Measurements from ENCODE around the gene DUSP6. TPM values are rescaled to one million over a fixed set of nuclear protein-coding genes. Genes with fewer than 3 reads are reported as not detected.

DUSP6 gene
- total and polyA plus RNA-seq, 2 of the 13 experiments (the other 11 are each of a cell fraction or from before 2014, with no cell fraction given), result 40.9 to 161 TPM

- TF ChIP-seq, protein P1, sequence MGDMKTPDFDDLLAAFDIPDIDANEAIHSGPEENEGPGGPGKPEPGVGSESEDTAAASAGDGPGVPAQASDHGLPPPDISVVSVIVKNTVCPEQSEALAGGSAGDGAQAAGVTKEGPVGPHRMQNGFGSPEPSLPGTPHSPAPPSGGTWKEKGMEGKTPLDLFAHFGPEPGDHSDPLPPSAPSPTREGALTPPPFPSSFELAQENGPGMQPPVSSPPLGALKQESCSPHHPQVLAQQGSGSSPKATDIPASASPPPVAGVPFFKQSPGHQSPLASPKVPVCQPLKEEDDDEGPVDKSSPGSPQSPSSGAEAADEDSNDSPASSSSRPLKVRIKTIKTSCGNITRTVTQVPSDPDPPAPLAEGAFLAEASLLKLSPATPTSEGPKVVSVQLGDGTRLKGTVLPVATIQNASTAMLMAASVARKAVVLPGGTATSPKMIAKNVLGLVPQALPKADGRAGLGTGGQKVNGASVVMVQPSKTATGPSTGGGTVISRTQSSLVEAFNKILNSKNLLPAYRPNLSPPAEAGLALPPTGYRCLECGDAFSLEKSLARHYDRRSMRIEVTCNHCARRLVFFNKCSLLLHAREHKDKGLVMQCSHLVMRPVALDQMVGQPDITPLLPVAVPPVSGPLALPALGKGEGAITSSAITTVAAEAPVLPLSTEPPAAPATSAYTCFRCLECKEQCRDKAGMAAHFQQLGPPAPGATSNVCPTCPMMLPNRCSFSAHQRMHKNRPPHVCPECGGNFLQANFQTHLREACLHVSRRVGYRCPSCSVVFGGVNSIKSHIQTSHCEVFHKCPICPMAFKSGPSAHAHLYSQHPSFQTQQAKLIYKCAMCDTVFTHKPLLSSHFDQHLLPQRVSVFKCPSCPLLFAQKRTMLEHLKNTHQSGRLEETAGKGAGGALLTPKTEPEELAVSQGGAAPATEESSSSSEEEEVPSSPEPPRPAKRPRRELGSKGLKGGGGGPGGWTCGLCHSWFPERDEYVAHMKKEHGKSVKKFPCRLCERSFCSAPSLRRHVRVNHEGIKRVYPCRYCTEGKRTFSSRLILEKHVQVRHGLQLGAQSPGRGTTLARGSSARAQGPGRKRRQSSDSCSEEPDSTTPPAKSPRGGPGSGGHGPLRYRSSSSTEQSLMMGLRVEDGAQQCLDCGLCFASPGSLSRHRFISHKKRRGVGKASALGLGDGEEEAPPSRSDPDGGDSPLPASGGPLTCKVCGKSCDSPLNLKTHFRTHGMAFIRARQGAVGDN (CRISPR knock-in tag; IDR thresholded peaks at IDR 0.05), result no peak
- no peak for TF ChIP-seq SOX6 (IDR thresholded peaks at IDR 0.05)
- TF ChIP-seq SOX6 (CRISPR knock-in tag; IDR thresholded peaks at IDR 0.05), result peak; percentile 71
- TF ChIP-seq ZFY (CRISPR knock-in tag; IDR thresholded peaks at IDR 0.05), result peak; percentile 41; the same call in 1 of the 2 replicates
- TF ChIP-seq RFXAP (CRISPR knock-in tag; IDR thresholded peaks at IDR 0.05; ENCODE audit: borderline replicate concordance), result no peak
- TF ChIP-seq, protein P2, sequence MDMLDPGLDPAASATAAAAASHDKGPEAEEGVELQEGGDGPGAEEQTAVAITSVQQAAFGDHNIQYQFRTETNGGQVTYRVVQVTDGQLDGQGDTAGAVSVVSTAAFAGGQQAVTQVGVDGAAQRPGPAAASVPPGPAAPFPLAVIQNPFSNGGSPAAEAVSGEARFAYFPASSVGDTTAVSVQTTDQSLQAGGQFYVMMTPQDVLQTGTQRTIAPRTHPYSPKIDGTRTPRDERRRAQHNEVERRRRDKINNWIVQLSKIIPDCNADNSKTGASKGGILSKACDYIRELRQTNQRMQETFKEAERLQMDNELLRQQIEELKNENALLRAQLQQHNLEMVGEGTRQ (IDR thresholded peaks at IDR 0.05; ENCODE audit: low read depth, low read length), result no peak
- TF ChIP-seq, protein P2 (CRISPR knock-in tag; IDR thresholded peaks at IDR 0.05; ENCODE audit: borderline replicate concordance), result 0 out of 2 replicates have a peak, but pooled peaks have one; percentile 9
- no peak for TF ChIP-seq RBAK (CRISPR knock-in tag; IDR thresholded peaks at IDR 0.05)
- TF ChIP-seq, protein P3, sequence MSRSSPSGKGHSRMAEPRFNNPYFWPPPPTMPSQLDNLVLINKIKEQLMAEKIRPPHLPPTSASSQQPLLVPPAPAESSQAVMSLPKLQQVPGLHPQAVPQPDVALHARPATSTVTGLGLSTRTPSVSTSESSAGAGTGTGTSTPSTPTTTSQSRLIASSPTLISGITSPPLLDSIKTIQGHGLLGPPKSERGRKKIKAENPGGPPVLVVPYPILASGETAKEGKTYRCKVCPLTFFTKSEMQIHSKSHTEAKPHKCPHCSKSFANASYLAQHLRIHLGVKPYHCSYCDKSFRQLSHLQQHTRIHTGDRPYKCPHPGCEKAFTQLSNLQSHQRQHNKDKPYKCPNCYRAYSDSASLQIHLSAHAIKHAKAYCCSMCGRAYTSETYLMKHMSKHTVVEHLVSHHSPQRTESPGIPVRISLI (CRISPR knock-in tag; IDR thresholded peaks at IDR 0.05; ENCODE audit: borderline replicate concordance), result 0 out of 2 replicates have a peak, but pooled peaks have one; percentile 18
- TF ChIP-seq NCOR1 (IDR thresholded peaks at IDR 0.05; ENCODE audit: borderline replicate concordance, low read length), result peak; percentile 68; the same call in 1 of the 2 replicates
- TF ChIP-seq GFI1 (CRISPR knock-in tag; IDR thresholded peaks at IDR 0.05; ENCODE audit: borderline replicate concordance), result 0 out of 2 replicates have a peak, but pooled peaks have one; percentile 2
- TF ChIP-seq, protein P4, sequence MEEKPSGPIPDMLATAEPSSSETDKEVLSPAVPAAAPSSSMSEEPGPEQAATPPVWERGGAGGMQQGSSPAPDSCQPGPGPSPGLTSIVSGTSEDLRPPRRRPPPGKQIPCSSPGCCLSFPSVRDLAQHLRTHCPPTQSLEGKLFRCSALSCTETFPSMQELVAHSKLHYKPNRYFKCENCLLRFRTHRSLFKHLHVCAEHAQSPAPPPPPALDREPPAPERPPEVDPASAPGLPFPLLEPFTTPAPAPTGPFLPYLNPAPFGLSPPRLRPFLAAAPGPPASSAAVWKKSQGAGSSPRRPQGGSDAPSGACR (CRISPR knock-in tag; IDR thresholded peaks at IDR 0.05), result no peak
- no peak for TF ChIP-seq ZNF652 (CRISPR knock-in tag; IDR thresholded peaks at IDR 0.05; ENCODE audit: borderline replicate concordance, low read depth)
- TF ChIP-seq ZNF569 (CRISPR knock-in tag; IDR thresholded peaks at IDR 0.05; ENCODE audit: borderline replicate concordance), result no peak
- TF ChIP-seq SOX13 (IDR thresholded peaks at IDR 0.05), result no peak
- peak in 1 of 2 experiments; percentile 38; a peak in 1 of 4 replicates for TF ChIP-seq SOX13 (CRISPR knock-in tag; conservative IDR thresholded peaks at IDR 0.05 in 1 of 2, IDR thresholded peaks at IDR 0.05 in 1 of 2)
- TF ChIP-seq ZNF143 (CRISPR knock-in tag; IDR thresholded peaks at IDR 0.05), result no peak
- no peak for TF ChIP-seq TBL1XR1 (IDR thresholded peaks at IDR 0.05; ENCODE audit: borderline replicate concordance, low read length, partially characterized antibody)
- no peak for TF ChIP-seq MYNN (CRISPR knock-in tag; IDR thresholded peaks at IDR 0.05; ENCODE audit: low read depth)
- TF ChIP-seq KDM6A (CRISPR knock-in tag; IDR thresholded peaks at IDR 0.05; ENCODE audit: low read depth), result peak; percentile 40; the same call in 1 of the 2 replicates
- TF ChIP-seq DMAP1 (CRISPR knock-in tag; IDR thresholded peaks at IDR 0.05), result 0 out of 2 replicates have a peak, but pooled peaks have one; percentile 44
- no peak for TF ChIP-seq ZNF570 (CRISPR knock-in tag; IDR thresholded peaks at IDR 0.05; ENCODE audit: borderline replicate concordance)
These were observed 27.0 kb upstream of the DUSP6 start (continued) for GRCh38 chr12:89379148-89379838.
